Spleen (tissue), 7 donors: ENCODE data around the gene ZNF263.

Experiments
- CTCF ChIP-seq, 11 experiments: fragments of 200-600 bp in 7 of 11; fragments of 450-650 bp in 4 of 11; sonication (generic) in 4 of 11; IDR thresholded peaks in 8 of 11; conservative IDR thresholded peaks in 3 of 11; 1 replicate in 7 of 11; 2 replicates in 4 of 11; pipeline versions ENCODE4 v1.4.0 to v1.8.0; 2016 to 2021; ENCODE audit warnings: antibody characterized with exemption in 11 of 11, inconsistent platforms in 4 of 11, mild to moderate bottlenecking in 1 of 11
- POLR2A ChIP-seq, 3 donors: fragments of 450-650 bp; IDR thresholded peaks; one replicate each; pipeline ENCODE4 v1.5.1; 2017; ENCODE audit warnings: antibody characterized with exemption in 3 of 3, mild to moderate bottlenecking in 1 of 3
- donor health status: DM: no; HTN: no; CAD: no; lungs with moderate emphysema.
- donor health status: DM: no; HTN: no; CAD: no.
- donor health status: DM: no; HTN: no; CAD: no.

- TF ChIP-seq CTCF (IDR thresholded peaks at IDR 0.05 in 8 of 11, conservative IDR thresholded peaks at IDR 0.05 in 3 of 11) (no peak), POLR2A (IDR thresholded peaks at IDR 0.05) (peak in 1 of 3 donors; percentile 5)
These were observed 15.0 kb upstream of the ZNF263 start for GRCh38 chr16:3268294-3268693.
